HG02610 (cell line): ENCODE results near the gene ZFP57.

Experiments used
- ATAC-seq: cut with Tn5 transposase; IDR thresholded peaks from one replicate; pipeline ENCODE4 v1.9.1; 2021; ENCODE audit warnings: mild to moderate bottlenecking, moderate library complexity; ENCODE audit not compliant: unreplicated experiment

Gene ZFP57

GRCh38 chr6:29680904-29681303 lies at the start of gene ZFP57:
TSS of gene ZFP57 (minus strand) at chr6:29681152. CDS start at chr6:29677003, 4,149 bp downstream.
- no peak for ATAC-seq

- no peak for ATAC-seq
Observed at GRCh38 chr6:29730575-29731126, 49.7 kb upstream of the ZFP57 start.

- no peak for ATAC-seq
Observed at GRCh38 chr6:29729774-29730328, 48.9 kb upstream of the ZFP57 start.

GRCh38 chr6:29728875-29729270 lies 47.9 kb upstream of the ZFP57 start:
- no peak for ATAC-seq

- ATAC-seq = no peak
Observed at GRCh38 chr6:29728173-29728874, 47.4 kb upstream of the ZFP57 start.

- ATAC-seq = no peak
Observed at GRCh38 chr6:29727637-29728036, 46.7 kb upstream of the ZFP57 start.

GRCh38 chr6:29726571-29727194 lies 45.7 kb upstream of the ZFP57 start:
- ATAC-seq = no peak

- no peak for ATAC-seq
Observed at GRCh38 chr6:29726001-29726400, 45.0 kb upstream of the ZFP57 start.

- ATAC-seq = no peak
Observed at GRCh38 chr6:29724937-29725869, 44.3 kb upstream of the ZFP57 start.

- peak; percentile 39 for ATAC-seq
Observed at GRCh38 chr6:29723666-29724588, 43.0 kb upstream of the ZFP57 start.

GRCh38 chr6:29723262-29723665 lies 42.3 kb upstream of the ZFP57 start, which contains the start of gene HLA-F:
TSS of gene HLA-F (plus strand) at chr6:29723434. CDS start at chr6:29723464, 30 bp downstream.
- peak; percentile 92 for ATAC-seq

- no peak for ATAC-seq
Observed at GRCh38 chr6:29720863-29721262, 39.9 kb upstream of the ZFP57 start.

GRCh38 chr6:29710281-29710941 lies 29.5 kb upstream of the ZFP57 start:
- ATAC-seq = no peak

GRCh38 chr6:29709188-29709587 lies 28.2 kb upstream of the ZFP57 start:
- ATAC-seq = peak; percentile 15

- ATAC-seq = peak; percentile 46
Observed at GRCh38 chr6:29708432-29709179, 27.7 kb upstream of the ZFP57 start.

- no peak for ATAC-seq
Observed at GRCh38 chr6:29705389-29706231, 24.7 kb upstream of the ZFP57 start.

GRCh38 chr6:29702519-29703103 lies 21.7 kb upstream of the ZFP57 start:
- no peak for ATAC-seq
